ENCODE measurements around the gene OR8D1.
"Not testable (repeated sequence)": the region's sequence is repeated elsewhere in the genome, so short reads cannot be mapped to it uniquely, and the experiment has no call there.

Gene OR8D1

DNA sequence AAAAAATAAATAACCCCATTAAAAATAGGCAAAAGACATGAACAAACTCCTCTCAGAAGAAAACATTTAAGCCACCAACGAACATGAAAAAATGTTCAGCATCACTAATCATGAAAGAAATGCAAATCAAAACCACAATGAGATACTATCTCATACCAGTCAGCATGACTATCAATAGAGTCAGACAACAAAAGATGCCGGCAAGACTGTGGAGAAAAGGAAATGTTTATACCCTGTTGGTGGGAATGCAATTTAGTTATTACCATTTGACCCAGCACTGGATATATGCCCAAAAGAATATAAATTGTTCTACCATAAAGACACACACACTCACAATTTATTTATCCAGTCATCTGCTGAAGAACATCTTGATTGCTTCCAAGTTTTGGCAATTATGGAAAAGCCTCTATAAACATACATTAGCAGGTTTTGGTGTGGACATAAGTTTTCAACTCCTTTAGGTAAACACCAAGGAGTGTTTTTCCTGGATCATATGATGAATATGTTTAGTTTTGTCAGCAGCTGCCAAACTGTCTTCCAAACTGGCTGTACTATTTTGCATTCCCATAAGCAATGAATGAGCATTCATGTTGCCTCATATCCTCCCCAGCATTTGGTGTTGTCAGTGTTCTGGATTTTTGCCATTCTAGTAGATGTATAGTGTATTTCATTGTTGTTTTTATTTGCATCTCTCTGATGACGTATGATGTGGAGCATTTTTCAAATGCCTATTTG, 28.0 kb downstream of the OR8D1 start:
- no peak for DNase-seq (ENCODE audit: low read depth)

DNA sequence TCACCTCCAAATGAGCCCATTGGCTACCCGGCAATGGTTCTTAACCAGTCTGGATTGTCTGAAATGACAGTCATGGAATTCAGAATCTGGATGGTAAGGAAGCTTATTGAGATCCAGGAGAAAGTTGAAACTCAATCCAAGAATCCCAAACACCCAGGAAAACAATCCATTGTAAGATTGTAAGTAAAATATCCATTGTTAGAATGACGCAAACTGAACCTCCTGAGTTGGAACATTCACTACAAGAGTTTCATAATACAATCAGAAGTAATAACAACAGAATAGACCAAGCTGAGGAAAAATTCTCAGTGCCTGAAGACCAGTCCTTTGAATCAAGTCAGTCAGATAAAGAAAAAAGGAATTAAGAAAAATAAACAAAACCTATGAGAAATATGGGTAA, 35.5 kb downstream of the OR8D1 start:
- DNase-seq (ENCODE audit: low read depth): no peak

DNA sequence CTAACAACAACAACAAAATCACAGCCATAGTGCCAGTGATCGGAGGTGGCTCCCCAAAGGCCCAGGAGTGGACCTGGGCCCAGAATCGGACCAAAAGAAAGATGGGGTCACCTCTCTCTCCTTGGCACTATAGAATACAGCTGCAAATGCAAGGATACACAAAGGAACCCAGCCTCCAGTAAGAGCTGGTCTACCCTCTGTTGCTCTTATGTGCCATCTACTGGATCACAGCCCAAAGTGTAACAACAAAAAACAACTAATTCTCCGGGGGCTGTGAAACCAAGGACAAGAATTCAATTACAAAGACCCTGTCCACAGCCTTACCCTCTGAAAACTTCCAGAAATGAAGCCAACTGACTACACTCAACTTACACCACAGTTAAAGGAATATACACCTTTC, 35.9 kb downstream of the OR8D1 start:
- no peak for DNase-seq (ENCODE audit: low read depth)

DNA sequence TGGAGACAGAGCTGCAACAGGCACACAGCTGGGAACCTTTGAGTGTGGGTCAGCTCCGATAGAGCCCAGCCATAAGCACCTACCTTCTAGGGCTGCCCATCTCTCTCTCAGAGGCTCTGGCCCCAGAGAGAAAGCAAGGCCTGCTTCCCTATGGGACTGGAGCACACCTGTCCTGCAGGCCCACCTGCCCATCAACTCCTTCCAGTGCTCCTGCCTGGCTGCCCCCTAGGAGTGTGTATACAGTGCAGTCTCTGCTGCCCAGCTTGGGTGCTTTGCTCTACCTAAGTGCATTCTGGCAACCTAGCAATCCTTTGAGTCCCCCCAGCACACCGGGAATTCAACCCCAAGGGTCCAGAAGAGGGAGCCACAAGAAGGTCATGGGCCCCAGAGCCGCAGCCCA, 36.5 kb downstream of the OR8D1 start:
- no peak for DNase-seq (ENCODE audit: low read depth)

DNA sequence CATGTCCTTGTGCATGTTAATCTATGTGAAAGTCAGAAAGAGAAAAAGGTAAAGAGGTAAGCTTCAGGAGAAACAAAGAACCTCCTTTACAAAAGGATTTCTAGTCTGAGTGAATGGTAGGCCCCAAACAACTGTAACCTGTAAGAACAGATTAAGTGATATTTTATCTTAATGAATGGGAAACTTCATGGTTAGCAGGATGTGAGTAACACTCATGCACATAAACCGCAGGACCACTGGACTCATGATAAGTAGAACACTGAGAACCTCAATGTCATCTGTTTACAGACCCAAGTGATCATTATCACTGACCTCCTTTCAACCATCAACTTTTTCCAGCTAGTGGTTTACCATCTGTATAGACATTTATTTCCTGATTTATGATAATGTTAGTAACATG, 37.7 kb downstream of the OR8D1 start:
- no peak for DNase-seq (ENCODE audit: low read depth)

DNA sequence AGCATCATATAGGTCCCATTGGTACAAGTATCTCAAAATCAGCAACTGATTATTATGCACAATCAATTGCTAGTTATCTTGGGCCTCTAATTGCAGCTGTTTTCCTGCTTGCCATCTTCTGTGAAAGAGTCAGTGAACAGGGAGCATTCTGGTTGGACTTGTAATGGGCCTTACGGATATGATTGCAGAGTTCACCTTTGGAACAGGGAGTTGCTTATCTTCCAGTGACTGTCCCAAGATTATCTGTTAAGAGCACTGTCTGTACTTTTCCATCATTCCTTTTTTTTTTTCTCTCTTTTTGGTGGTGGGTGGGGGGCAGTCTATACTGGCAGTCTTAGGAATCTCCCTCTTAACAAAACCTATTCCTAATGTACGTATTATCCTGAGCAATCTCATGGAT, 39.7 kb downstream of the OR8D1 start:
- no peak for DNase-seq (ENCODE audit: low read depth)

DNA sequence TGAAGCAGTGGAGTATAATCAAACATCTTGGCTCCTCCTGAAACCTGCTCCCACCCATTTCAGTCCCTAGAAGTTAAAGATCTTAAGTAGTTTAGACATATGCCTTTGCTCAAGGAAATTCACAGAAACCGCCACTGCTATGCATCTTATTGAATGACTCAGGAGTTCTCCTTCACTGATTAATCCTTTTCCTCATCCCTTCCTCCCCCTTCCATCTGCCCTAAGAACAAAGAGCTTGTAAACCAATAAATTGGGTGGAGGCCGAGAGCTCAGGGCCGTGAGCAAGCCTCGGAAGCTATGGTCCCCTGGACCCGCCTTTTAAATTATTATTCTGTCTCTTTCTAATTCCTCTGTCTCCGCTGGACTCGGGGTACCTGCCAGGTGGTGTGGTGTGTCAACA, 42.9 kb downstream of the OR8D1 start:
- not testable (repeated sequence) for DNase-seq (ENCODE audit: low read depth)

DNA sequence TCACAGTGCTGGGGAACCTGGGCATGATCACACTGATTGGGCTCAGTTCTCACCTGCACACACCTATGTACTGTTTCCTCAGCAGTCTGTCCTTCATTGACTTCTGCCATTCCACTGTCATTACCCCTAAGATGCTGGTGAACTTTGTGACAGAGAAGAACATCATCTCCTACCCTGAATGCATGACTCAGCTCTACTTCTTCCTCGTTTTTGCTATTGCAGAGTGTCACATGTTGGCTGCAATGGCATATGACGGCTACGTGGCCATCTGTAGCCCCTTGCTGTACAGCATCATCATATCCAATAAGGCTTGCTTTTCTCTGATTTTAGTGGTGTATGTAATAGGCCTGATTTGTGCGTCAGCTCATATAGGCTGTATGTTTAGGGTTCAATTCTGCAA, 48.7 kb downstream of the OR8D1 start:
- not testable (repeated sequence) for DNase-seq (ENCODE audit: low read depth)

DNA sequence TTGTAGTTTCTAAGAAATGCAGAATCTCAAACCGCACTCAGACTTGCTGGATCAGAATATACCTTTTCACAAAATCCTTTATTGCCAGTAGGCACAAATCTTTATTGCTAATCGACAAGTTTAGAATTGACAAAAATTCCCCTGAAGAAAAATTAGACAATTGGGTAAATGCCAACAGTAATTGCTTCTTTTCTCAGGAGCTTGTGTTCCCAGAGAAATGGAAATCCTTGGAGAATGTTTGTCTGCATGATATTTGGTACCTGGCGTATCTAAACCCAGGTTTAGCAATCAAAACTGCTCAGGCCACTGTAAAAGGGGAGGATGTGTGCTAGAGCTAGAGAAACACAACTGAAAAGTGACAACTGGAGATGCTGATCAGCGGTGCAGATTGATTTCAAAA, 57.7 kb downstream of the OR8D1 start, which contains the start of gene OR8G5:
Gene OR8G5 (plus strand): TSS at position 301 of the 400 bp plus-strand sequence. CDS start 8,556 bp downstream, outside the sequence.
- no peak for DNase-seq (ENCODE audit: low read depth)
